NCI-H1694 treated with DMSO at 0.1 percent for 48 hours (cell line): ENCODE results near the gene RRP1B.
"Not testable (repeated sequence)": the region's sequence is repeated elsewhere in the genome, so short reads cannot be mapped to it uniquely, and the experiment has no call there.

ENCODE experiments used
- DNase-seq: peaks from one replicate; lab custom pipeline; 2025; lab: John Stamatoyannopoulos, UW

Gene RRP1B, protein sequence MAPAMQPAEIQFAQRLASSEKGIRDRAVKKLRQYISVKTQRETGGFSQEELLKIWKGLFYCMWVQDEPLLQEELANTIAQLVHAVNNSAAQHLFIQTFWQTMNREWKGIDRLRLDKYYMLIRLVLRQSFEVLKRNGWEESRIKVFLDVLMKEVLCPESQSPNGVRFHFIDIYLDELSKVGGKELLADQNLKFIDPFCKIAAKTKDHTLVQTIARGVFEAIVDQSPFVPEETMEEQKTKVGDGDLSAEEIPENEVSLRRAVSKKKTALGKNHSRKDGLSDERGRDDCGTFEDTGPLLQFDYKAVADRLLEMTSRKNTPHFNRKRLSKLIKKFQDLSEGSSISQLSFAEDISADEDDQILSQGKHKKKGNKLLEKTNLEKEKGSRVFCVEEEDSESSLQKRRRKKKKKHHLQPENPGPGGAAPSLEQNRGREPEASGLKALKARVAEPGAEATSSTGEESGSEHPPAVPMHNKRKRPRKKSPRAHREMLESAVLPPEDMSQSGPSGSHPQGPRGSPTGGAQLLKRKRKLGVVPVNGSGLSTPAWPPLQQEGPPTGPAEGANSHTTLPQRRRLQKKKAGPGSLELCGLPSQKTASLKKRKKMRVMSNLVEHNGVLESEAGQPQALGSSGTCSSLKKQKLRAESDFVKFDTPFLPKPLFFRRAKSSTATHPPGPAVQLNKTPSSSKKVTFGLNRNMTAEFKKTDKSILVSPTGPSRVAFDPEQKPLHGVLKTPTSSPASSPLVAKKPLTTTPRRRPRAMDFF

DNA sequence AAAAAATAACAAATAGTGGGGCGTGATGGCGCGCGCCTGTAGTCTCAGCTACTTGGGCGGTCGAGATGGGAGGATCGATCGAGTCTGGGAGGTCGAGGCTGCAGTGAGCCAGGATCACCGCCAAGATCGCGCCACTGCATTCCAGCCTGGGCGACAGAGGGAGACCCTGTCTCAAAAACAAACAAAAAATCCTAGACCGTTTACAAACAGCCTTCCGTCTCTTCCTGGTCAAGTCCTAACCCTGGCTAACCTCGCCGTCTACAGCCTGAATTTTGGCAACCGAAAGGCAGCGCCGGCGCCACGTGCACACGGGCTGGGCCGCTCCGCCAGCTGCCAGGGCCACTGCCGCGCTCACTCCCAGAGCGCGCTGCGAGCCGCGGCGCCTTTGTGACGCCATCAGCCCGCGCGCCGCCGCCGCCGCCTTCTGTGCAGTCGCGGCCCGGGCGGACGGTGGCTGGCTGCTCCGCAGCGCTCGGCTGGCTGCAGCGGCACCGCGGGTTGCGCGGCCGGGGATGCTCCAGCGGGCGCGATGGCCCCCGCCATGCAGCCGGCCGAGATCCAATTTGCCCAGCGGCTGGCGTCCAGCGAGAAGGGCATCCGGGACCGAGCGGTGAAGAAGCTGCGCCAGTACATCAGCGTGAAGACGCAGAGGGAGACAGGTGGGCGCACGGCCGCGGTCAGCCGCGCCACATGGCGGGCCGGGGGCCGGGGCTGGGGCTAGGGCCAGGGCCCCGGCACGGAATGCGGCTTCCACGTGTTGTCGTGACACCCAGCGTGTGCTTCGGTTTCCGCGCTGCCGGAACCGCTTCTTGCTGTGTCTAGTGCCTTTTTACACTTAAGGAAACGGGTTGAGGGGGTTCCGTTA is at the start of gene RRP1B, which contains the start of gene HSF2BP:
TSS of gene RRP1B (plus strand) at position 425 of the 865 bp plus-strand sequence. CDS start at position 530, 105 bp downstream.
TSS of gene HSF2BP (minus strand) at position 353 of the 865 bp plus-strand sequence. CDS start 1,392 bp downstream, outside the sequence.
- DNase-seq = peak; percentile 77

DNA sequence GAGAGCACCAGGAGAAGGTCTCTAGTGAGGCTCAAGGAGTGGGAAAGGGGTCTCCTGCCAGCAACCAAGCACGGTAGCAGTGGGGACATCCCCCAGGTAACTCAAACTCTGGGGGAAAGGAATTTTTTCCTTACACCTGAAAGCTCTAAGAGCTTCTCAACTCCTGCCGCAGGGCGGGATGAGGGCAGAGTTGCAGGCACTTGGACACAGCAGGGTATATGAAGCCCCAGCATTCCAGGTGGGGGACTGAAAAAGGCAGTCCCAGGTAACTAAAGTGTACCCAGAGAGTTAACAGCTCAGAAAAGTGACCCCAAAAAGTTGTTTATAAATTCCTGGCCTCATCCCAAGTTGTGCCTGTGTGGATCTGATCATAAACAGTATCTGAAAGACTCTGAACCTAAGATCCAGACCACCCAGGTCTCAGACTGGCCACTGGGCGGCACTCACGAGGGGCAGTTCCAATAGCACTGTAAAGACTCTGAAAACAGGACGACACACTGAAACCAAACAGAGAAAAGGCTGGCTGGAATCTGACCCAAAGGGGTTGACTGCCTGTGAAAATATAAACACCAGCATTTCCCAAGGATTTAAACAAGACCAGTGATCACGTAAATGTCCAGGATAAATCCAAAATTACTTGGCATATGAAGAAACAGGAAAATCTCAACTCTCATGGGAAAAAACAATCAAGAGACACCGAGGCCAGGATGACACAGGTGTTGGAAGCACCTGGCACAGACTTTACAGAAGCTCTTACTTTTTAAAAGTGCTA is 47.6 kb upstream of the RRP1B start:
- no peak for DNase-seq

GRCh38 chr21:43613755-43614638 is 45.4 kb upstream of the RRP1B start:
- no peak for DNase-seq

DNA sequence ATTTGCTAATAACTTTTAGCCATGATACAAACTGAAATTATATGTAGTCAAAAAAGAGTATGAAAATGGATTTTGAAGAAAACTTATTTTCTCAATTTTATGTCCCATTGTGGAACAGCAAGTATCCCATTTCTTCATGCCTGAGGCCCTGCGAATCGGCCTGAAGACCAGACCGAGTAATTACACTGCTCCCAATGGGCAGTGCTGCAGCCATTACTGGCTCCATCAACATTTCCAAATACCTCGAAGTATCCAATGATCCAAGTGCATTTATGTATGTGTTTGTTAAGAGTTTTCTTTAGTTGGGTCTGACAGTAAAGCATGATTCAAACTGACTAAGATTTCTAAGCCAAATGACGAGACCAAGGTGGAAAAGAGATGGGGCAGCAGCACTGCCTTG is 44.5 kb upstream of the RRP1B start:
- DNase-seq = no peak

DNA sequence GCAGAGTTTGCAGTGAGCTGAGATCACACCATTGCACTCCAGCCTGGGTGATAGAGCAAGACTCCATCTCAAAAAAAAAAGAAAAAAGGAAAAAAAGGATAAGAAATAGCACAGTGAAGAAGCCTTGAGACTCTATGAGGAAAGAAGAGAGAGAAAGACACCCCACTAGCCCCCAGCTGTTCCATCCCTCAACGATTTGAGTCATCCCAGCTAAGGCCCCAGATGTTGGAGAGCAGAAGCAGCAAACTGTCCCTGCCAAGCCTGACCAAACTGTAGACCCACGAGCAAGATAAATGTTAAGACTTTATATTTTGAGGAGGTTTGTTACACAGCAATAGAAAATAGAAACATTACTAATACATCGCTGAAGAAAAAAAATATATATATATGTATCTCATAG is 42.5 kb upstream of the RRP1B start:
- not testable (repeated sequence) for DNase-seq

DNA sequence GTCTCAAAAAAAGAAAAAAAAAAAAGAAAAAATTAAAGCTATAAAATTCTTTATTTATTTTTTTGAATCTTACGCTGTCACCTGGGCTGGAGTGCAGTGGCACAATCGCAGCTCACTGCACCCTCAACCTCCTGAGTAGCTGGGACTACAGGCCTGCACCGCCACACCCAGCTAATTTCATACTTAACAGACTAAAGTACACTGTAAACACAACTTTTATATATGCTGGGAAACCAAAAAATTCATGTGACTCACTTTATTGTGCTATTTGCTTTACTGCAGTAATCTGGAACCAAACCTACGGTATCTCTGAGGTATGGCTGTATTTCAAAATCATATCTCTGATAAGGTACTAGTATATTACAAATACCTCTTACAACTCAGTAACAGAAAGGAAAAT is 40.4 kb upstream of the RRP1B start:
- DNase-seq = no peak

DNA sequence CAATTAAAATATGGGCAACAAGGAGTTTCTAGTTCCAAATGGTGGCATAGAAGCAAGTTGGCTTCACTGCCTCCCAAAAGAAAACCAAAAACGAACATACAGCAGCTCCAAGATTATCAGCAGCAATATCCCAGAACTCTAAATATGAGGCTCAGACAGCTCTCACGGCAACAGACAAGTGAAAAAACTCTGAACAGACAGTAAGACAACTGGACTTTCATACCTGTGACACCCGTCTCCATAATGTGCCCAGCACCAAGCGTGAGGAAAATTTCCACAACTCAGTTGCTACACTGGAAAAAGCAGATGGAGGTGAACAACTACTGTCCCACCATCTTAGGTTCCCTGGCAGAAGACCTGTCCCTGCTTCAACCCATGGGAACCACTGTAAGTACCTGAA is 40.0 kb upstream of the RRP1B start:
- DNase-seq = no peak

DNA sequence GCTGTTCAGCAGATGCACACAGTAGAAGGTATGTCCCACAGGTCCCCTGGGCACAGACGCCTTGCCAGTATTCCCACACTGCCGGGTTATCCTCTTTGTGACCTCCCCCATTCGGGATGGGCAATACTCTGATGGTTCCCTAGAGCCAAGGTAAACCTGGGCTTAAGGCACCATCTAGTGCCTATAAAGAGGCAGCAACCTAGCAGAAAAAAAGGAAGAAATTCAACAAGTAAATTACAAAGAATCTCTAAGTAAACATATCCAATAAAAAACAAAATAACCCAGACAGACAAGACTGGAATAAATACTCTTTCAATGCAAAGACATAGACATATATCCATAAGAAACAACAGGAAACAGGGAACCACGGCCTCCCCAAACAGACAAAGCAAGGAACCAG is 39.5 kb upstream of the RRP1B start:
- no peak for DNase-seq

DNA sequence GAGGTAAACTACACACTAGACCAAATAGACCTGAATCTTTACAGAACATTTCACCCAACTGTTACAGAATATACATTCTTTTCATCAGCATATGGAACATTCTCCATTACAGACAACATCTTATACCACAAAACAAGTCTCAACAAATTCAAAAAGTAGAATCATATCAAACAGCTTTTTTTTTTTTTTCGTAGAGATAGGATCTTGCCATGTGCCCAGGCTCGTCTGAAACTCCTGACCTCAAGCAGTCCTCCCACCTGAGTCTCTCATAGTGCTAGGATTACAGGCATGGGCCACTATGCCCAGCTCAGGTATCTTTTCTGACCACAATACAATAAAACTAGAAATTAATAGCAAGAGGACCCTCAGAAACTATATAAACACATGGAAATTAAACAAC is 36.6 kb upstream of the RRP1B start:
- no peak for DNase-seq

DNA sequence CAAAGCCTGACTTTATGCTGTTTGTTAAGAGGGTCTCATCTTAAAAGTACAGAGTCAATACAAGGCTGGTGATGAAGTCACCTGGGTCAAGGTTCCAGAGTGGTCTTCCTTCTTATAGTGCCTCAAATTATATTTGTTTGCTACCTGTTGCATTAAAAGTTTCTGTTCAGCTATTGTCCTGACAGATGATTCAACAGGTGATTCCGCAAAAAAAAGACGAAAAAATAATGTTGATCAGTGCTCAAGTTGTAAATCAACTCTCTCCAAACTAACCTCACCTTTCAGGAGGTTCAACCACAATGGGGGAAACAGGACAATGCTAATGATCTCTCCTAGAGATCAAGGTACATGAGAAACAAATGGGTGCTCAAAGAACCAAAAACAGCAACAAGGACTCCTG is 35.8 kb upstream of the RRP1B start:
- DNase-seq = no peak

- no peak for DNase-seq
Observed at GRCh38 chr21:43624339-43624738, 35.0 kb upstream of the RRP1B start.

DNA sequence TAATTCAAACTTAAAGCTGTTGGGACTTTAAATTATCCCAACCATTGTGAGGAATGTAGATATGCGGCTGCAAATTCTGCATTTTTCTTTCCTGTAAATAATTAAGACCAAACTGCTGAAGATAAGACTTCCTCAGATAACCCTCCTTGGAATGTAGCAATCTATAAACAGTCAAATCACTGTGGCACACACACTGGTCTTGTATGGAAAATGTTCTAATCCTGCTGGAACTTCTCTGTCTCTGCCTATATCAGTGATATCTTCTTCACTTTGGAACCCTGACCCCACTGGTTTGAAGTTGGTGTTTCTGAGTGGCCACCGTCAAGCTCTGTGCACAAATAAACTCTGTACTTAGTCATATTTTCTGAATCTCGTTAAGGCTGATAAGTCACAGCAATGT is 33.0 kb upstream of the RRP1B start:
- DNase-seq = no peak

- DNase-seq = no peak
Observed at GRCh38 chr21:43627527-43627926, 31.8 kb upstream of the RRP1B start.

- DNase-seq = no peak
Observed at GRCh38 chr21:43631411-43632107, 27.8 kb upstream of the RRP1B start.

GRCh38 chr21:43632373-43632905 is 26.9 kb upstream of the RRP1B start:
- DNase-seq = no peak

DNA sequence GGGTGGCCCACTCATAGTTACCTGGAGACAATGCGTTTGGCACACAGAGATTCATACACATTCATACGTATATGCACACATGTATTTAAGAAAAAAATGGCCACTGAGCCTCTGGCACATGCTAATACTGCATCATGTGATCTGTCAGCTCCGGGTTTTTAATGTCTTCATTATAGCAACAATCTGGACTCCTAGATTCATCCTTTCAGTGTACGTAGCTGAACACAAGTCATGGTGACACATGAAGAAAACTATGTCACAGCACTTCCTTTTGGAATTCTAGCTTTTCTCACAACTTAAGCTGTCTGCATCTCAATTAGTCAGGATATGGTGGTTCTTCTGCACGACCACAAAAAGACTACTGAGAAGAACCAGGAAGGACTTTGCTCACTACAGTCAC is 24.7 kb upstream of the RRP1B start:
- no peak for DNase-seq

GRCh38 chr21:43635436-43635835 is 23.9 kb upstream of the RRP1B start:
- no peak for DNase-seq

- DNase-seq = no peak
Observed at GRCh38 chr21:43637530-43638158, 21.7 kb upstream of the RRP1B start.
